GM18867 (cell line): ENCODE measurements around the gene RGSL1.

ENCODE experiments used
- ATAC-seq: cut with Tn5 transposase; IDR thresholded peaks from one replicate; pipeline ENCODE4 v1.9.1; 2021; ENCODE audit warnings: mild to moderate bottlenecking, moderate library complexity; ENCODE audit not compliant: unreplicated experiment

Gene RGSL1

GRCh38 chr1:182587666-182588499 lies 137.9 kb downstream of the RGSL1 start:
- ATAC-seq: no peak

- ATAC-seq: peak; percentile 91
These were observed 138.8 kb downstream of the RGSL1 start, which contains the start of gene RNASEL for GRCh38 chr1:182588500-182589396. RNASEL (minus strand) TSS chr1:182589256; CDS start chr1:182586806, 2,450 bp downstream.

GRCh38 chr1:182589520-182589919 lies 139.6 kb downstream of the RGSL1 start:
- no peak for ATAC-seq

- ATAC-seq: no peak
These were observed 140.0 kb downstream of the RGSL1 start for GRCh38 chr1:182589931-182590330.

- no peak for ATAC-seq
These were observed 145.8 kb downstream of the RGSL1 start for GRCh38 chr1:182595641-182596240.

GRCh38 chr1:182596934-182597333 lies 147.0 kb downstream of the RGSL1 start:
- ATAC-seq: no peak

- ATAC-seq: no peak
These were observed 148.3 kb downstream of the RGSL1 start for GRCh38 chr1:182598296-182598695.

GRCh38 chr1:182599339-182599738 lies 149.4 kb downstream of the RGSL1 start:
- no peak for ATAC-seq

- ATAC-seq: no peak
These were observed 150.2 kb downstream of the RGSL1 start for GRCh38 chr1:182600036-182600713.

- no peak for ATAC-seq
These were observed 150.9 kb downstream of the RGSL1 start for GRCh38 chr1:182600745-182601415.

- no peak for ATAC-seq
These were observed 151.5 kb downstream of the RGSL1 start for GRCh38 chr1:182601416-182601786.

GRCh38 chr1:182601913-182602312 lies 152.0 kb downstream of the RGSL1 start:
- ATAC-seq: no peak

- no peak for ATAC-seq
These were observed 153.1 kb downstream of the RGSL1 start for GRCh38 chr1:182602935-182603645.

- ATAC-seq: peak; percentile 21
These were observed 153.8 kb downstream of the RGSL1 start for GRCh38 chr1:182603646-182604174.

GRCh38 chr1:182604175-182605164 lies 154.5 kb downstream of the RGSL1 start, which contains the start of gene RGS16:
RGS16 (minus strand) TSS chr1:182604389; CDS start chr1:182604259, 130 bp downstream.
- ATAC-seq: peak; percentile 90

- ATAC-seq: no peak
These were observed 157.6 kb downstream of the RGSL1 start for GRCh38 chr1:182607566-182607965.

GRCh38 chr1:182608236-182608635 lies 158.3 kb downstream of the RGSL1 start:
- ATAC-seq: no peak
